PFSK-1 (cell line): Measurements from ENCODE around the gene LDLRAD4.

Experiments used
- FOXP2 ChIP-seq: optimal IDR thresholded peaks from 2 replicates; pipeline ENCODE3; 2011; ENCODE audit warnings: borderline replicate concordance, control low read depth, inconsistent platforms; ENCODE audit not compliant: insufficient read depth; ENCODE audit errors: extremely low read length, extremely low read depth
- POLR2AphosphoS5 ChIP-seq: IDR thresholded peaks from 2 replicates; pipeline ENCODE4 v1.6.1; 2012; ENCODE audit warnings: low read depth, mild to moderate bottlenecking, control low read depth, low read length, moderate library complexity
- SIN3A ChIP-seq: IDR thresholded peaks from 2 replicates; pipeline ENCODE4 v1.6.1; 2012; ENCODE audit warnings: mild to moderate bottlenecking, low read length, moderate library complexity, borderline replicate concordance; ENCODE audit not compliant: insufficient read depth
- TAF1 ChIP-seq: IDR thresholded peaks from 2 replicates; pipeline ENCODE4 v1.6.1; 2012; ENCODE audit warnings: low read length, control low read depth, borderline replicate concordance; ENCODE audit not compliant: insufficient read depth
- TF ChIP-seq, protein P1 (sequence below), 2 experiments: IDR thresholded peaks; 2 replicates each; pipeline versions ENCODE4 v1.6.1 to v1.8.0; 2011 to 2012; ENCODE audit warnings: low read depth in 2 of 2, low read length in 2 of 2, control low read depth in 1 of 2, inconsistent platforms in 1 of 2, mild to moderate bottlenecking in 1 of 2, moderate library complexity in 1 of 2; ENCODE audit not compliant: insufficient read depth in 1 of 2

Gene LDLRAD4

GRCh38 chr18:13474907-13475545 lies 256.5 kb downstream of the LDLRAD4 start:
- TF ChIP-seq, protein P1, sequence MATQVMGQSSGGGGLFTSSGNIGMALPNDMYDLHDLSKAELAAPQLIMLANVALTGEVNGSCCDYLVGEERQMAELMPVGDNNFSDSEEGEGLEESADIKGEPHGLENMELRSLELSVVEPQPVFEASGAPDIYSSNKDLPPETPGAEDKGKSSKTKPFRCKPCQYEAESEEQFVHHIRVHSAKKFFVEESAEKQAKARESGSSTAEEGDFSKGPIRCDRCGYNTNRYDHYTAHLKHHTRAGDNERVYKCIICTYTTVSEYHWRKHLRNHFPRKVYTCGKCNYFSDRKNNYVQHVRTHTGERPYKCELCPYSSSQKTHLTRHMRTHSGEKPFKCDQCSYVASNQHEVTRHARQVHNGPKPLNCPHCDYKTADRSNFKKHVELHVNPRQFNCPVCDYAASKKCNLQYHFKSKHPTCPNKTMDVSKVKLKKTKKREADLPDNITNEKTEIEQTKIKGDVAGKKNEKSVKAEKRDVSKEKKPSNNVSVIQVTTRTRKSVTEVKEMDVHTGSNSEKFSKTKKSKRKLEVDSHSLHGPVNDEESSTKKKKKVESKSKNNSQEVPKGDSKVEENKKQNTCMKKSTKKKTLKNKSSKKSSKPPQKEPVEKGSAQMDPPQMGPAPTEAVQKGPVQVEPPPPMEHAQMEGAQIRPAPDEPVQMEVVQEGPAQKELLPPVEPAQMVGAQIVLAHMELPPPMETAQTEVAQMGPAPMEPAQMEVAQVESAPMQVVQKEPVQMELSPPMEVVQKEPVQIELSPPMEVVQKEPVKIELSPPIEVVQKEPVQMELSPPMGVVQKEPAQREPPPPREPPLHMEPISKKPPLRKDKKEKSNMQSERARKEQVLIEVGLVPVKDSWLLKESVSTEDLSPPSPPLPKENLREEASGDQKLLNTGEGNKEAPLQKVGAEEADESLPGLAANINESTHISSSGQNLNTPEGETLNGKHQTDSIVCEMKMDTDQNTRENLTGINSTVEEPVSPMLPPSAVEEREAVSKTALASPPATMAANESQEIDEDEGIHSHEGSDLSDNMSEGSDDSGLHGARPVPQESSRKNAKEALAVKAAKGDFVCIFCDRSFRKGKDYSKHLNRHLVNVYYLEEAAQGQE (IDR thresholded peaks at IDR 0.05; ENCODE audit: insufficient read depth in 1 of 2, low read depth in 2 of 2, low read length in 2 of 2) = no peak
- no peak for TF ChIP-seq FOXP2
- no peak for TF ChIP-seq TAF1
- TF ChIP-seq POLR2AphosphoS5 = no peak
- TF ChIP-seq SIN3A = no peak

DNA sequence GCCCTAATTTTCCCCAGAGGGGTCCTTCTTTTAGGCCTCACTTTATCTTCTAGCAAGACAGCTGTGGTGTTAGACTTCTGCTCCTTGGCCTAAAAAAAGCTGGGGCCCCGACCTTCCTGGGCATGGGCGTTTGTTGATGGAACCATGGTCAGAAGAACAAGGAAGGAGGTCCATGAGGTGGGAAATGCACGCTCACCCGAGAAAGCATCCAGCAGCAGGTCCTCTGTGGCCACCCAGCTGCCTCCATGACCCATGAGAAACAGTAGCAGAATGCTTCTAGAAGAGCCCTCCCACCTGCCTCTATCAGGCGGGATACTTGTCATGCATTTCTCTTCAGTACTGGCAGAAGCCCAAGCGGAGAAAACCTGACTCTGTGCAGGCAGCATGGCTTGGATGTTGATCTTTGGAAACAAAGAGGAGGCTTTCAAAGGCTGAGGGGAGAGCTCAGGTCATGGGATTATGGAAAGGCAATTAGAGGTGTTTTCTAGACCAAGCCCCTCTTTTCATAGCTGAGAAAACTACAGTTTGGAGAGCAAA lies 258.7 kb downstream of the LDLRAD4 start:
- TF ChIP-seq TAF1 (no peak), SIN3A (no peak), POLR2AphosphoS5 (no peak), FOXP2 (no peak)
- TF ChIP-seq, protein P1 (IDR thresholded peaks at IDR 0.05; ENCODE audit: insufficient read depth in 1 of 2, low read depth in 2 of 2, low read length in 2 of 2) = no peak

DNA sequence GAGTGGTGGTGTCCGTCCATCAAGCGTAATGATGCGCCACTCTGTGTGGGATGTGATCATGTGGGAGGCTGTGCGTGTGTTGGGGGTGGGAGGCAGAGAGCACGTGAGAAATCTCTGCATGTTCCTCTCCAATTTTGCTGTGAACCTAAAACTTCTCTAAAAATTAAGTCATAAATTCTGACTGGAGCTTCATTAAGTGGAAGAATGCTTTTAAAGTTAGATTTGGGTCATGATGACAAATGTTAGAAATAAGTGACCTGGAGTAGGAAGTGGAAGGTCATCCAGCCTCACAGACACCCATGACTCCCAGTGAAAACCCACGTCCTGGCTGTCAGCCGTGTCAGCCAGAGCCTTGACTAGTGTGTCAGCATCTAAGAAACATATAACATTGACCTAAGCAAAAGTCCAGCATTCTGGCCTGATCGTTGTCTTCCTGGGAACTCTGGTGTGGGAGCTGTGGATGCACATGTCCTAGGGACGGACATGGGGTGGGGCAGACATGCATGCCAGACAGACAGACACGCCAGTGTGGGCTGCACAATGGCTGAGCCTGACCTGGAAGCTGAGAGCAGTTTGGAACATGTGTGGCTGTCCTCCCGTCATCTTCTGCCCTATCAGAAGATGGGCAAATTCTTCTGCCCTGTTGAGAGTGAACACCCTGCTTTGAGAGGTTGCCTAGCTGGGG lies 262.2 kb downstream of the LDLRAD4 start:
- TF ChIP-seq TAF1 (no peak), SIN3A (no peak), POLR2AphosphoS5 (no peak), FOXP2 (no peak)
- TF ChIP-seq, protein P1 (IDR thresholded peaks at IDR 0.05; ENCODE audit: insufficient read depth in 1 of 2, low read depth in 2 of 2, low read length in 2 of 2) = no peak

DNA sequence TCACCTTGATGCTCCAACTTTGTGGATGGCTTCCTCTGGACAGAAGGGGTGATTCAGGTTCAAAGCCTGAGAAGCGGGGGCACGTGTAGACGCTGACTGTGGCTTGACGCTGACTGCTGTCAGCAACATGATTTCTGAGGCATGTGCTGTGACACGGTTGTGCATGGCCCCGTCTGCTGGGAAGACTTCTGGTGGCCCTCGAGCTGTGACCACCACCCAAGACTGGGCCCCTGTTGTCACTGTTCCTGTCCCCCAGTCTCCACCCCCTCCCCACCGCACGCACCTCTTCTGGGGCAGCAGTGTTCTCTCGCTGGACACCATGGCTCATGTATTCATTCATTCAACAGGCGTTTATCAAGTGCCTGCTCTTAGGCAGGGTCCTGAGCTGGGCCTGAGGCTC lies 262.8 kb downstream of the LDLRAD4 start:
- no peak for TF ChIP-seq FOXP2
- no peak for TF ChIP-seq SIN3A
- TF ChIP-seq TAF1 = no peak
- TF ChIP-seq, protein P1 (IDR thresholded peaks at IDR 0.05; ENCODE audit: insufficient read depth in 1 of 2, low read depth in 2 of 2, low read length in 2 of 2) = no peak
